PC-9 (cell line): ENCODE results near the gene PALLD.

ENCODE experiments used
- EZH2 ChIP-seq: fragments of 200-600 bp; sonication (generic); IDR thresholded peaks from 2 replicates; pipeline ENCODE4 v1.8.0; 2017; ENCODE audit warnings: antibody characterized with exemption, low read depth
- TF ChIP-seq, protein P1 (sequence below): fragments of 200-600 bp; sonication (generic); conservative IDR thresholded peaks from 2 replicates; pipeline ENCODE4 v1.6.1; 2017; ENCODE audit warnings: mixed run types, antibody characterized with exemption, mild to moderate bottlenecking, moderate library complexity

DNA sequence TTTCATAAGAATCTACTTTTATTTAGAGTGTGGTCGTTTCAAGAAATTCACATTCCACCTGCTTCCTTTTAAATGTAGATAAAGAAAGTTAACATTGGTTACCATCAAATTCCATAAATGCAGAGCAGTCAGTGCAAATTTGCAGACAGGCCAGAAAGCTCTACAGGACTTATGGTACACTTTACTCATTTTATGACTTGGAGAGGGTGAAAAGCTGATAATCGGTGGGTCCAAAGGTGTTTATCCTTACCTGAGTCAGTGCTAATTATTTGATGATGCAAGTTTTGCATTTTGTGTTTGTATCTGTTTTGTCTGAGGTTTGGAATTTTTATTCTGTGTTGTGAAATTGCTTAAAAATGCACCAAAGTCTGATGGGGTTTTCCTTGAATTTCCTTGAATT lies 193.3 kb downstream of the PALLD start:
- TF ChIP-seq, protein P1, sequence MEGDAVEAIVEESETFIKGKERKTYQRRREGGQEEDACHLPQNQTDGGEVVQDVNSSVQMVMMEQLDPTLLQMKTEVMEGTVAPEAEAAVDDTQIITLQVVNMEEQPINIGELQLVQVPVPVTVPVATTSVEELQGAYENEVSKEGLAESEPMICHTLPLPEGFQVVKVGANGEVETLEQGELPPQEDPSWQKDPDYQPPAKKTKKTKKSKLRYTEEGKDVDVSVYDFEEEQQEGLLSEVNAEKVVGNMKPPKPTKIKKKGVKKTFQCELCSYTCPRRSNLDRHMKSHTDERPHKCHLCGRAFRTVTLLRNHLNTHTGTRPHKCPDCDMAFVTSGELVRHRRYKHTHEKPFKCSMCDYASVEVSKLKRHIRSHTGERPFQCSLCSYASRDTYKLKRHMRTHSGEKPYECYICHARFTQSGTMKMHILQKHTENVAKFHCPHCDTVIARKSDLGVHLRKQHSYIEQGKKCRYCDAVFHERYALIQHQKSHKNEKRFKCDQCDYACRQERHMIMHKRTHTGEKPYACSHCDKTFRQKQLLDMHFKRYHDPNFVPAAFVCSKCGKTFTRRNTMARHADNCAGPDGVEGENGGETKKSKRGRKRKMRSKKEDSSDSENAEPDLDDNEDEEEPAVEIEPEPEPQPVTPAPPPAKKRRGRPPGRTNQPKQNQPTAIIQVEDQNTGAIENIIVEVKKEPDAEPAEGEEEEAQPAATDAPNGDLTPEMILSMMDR: no peak
- TF ChIP-seq EZH2: no peak
